Measurements from ENCODE around the gene ANKS6. TPM values are rescaled to one million over a fixed set of nuclear protein-coding genes. Genes with fewer than 3 reads are reported as not detected.

The ANKS6 gene
- total RNA-seq, 4 donors from 2014 or later: 15.8 to 31.4 (median 23.6) TPM

DNA sequence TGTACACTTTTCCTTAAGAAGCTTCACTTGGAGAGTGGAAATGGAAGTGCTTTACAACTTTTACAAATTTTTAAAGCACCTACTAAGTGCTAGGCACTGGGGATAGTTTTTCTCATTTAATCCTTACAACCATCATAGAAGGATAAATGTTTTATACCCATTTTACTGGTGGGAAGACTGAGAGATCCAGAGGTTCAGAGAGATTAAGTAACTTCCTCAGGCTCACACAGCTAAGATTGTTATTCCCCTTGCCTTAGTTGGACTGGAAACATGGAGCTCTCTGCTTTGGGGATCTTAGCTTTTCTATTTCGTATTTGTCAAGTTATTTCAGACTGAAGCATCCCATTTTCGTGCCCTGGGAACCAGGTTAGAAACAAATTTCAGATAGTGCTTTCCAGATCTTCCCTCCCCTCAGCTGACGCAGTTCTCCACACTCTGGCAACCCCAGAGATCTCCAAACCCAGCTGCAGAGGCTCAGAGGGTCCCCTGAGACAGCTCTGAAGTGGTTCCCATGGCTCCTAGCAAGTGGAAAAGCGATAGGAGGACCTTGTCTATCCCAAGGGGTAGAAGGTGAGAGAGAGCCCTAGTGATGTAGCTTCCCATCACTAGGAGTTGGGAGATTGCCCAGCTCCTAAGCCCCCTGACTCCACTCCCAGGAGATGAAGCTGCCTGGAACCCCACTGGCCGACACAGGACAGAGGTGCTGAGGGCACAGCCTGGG is 71.4 kb downstream of the ANKS6 start:
- TF ChIP-seq EP300 (IDR thresholded peaks at IDR 0.05): no peak
- TF ChIP-seq, protein P1, sequence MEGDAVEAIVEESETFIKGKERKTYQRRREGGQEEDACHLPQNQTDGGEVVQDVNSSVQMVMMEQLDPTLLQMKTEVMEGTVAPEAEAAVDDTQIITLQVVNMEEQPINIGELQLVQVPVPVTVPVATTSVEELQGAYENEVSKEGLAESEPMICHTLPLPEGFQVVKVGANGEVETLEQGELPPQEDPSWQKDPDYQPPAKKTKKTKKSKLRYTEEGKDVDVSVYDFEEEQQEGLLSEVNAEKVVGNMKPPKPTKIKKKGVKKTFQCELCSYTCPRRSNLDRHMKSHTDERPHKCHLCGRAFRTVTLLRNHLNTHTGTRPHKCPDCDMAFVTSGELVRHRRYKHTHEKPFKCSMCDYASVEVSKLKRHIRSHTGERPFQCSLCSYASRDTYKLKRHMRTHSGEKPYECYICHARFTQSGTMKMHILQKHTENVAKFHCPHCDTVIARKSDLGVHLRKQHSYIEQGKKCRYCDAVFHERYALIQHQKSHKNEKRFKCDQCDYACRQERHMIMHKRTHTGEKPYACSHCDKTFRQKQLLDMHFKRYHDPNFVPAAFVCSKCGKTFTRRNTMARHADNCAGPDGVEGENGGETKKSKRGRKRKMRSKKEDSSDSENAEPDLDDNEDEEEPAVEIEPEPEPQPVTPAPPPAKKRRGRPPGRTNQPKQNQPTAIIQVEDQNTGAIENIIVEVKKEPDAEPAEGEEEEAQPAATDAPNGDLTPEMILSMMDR (IDR thresholded peaks at IDR 0.05): no peak
- no peak for TF ChIP-seq POLR2A (IDR thresholded peaks at IDR 0.05; ENCODE audit: low read depth)
- no peak for TF ChIP-seq POLR2AphosphoS5 (IDR thresholded peaks at IDR 0.05)

DNA sequence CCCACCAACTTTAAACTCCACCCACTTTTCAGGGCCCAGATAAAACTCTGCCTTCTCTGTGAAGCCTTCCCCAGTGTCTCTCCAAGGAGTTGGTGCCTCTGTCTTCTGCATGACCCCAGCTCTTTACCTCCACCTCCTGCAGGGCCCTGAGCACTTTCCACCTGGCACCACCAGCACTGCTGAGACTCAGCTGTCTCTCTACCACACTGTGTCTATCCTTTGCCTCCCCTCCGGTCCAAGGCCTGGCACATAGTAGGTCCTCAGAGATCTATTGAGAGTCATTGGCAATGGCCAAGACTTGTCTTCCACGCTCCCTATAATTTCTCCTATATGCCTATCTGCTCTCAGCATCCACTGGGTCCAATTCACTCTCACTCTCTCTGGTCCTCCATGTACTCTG is 74.7 kb downstream of the ANKS6 start:
- no peak overlapping the region for H3K4me3 ChIP-seq
- no peak for DNase-seq (ENCODE audit: extremely low spot score)
- no peaks in the 10 kb centered on the region for H3K36me3 ChIP-seq
- no peak overlapping the region for H3K27ac ChIP-seq (replicated peaks in 1 of 4)
- peaks cover 0 to 58% (median 2%) of the 10 kb centered on the region in 4 donors for H3K27me3 ChIP-seq
- 91% methylated on average over 2 of the region's 2 CpGs for WGBS
- peaks cover 0 to 14% (median 4%) of the 10 kb centered on the region in 4 donors for H3K9me3 ChIP-seq
- intact Hi-C loops (cut with DNase I): no loop called here
- no peak for TF ChIP-seq EP300 (IDR thresholded peaks at IDR 0.05)
- TF ChIP-seq, protein P1 (IDR thresholded peaks at IDR 0.05): no peak
- TF ChIP-seq POLR2AphosphoS5 (IDR thresholded peaks at IDR 0.05): no peak
- TF ChIP-seq POLR2A (IDR thresholded peaks at IDR 0.05; ENCODE audit: low read depth): no peak
- H3K4me1 ChIP-seq: no peaks in the 10 kb centered on the region

More for the DNA sequence above, 71.4 kb downstream of the ANKS6 start:
- no peaks in the 10 kb centered on the region for H3K4me1 ChIP-seq
- H3K9me3 ChIP-seq: peaks cover 0 to 14% (median 4%) of the 10 kb centered on the region in 4 donors
- intact Hi-C loops (cut with DNase I): no loop called here
- no peak for DNase-seq (ENCODE audit: extremely low spot score)
- no peaks in the 10 kb centered on the region for H3K36me3 ChIP-seq
- no peak overlapping the region for H3K27ac ChIP-seq (replicated peaks in 1 of 4)
- H3K27me3 ChIP-seq: peaks cover 0 to 57% (median 2%) of the 10 kb centered on the region in 4 donors
- WGBS: 77% methylated on average over 5 of the region's 5 CpGs
- H3K4me3 ChIP-seq: no peak overlapping the region

DNA sequence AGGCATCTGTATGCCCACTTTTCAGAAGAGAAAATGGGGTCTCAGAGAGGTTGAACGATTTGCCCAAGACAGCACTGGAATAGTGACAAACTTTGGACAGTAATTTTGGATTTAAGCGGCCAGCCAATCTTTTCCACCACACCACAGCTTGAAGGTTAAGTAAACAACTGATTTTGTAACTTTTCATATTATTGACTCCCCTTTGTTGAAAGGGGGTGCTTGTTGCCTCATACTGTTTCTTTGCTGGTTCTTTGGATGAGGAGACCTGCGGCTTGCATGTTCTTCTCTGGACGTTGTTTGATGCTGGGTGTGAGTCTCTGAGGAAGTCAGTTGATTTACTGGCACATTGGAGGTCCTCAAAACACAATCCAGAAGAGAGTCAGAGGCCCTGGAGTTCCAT is 76.0 kb downstream of the ANKS6 start:
- TF ChIP-seq, protein P1 (IDR thresholded peaks at IDR 0.05): no peak
- TF ChIP-seq POLR2A (IDR thresholded peaks at IDR 0.05; ENCODE audit: low read depth) (no peak), POLR2AphosphoS5 (IDR thresholded peaks at IDR 0.05) (no peak), EP300 (IDR thresholded peaks at IDR 0.05) (no peak)
- intact Hi-C loops (cut with DNase I): no loop called here
- H3K27me3 ChIP-seq: peaks cover 0 to 53% (median 2%) of the 10 kb centered on the region in 4 donors
- no peak overlapping the region for H3K27ac ChIP-seq (replicated peaks in 1 of 4)
- 86% methylated on average over 4 of the region's 4 CpGs for WGBS
- no peak overlapping the region for H3K4me3 ChIP-seq
- H3K4me1 ChIP-seq: no peaks in the 10 kb centered on the region
- no peaks in the 10 kb centered on the region for H3K36me3 ChIP-seq
- H3K9me3 ChIP-seq: peaks cover 0 to 14% (median 4%) of the 10 kb centered on the region in 4 donors
- DNase-seq (ENCODE audit: extremely low spot score): no peak

DNA sequence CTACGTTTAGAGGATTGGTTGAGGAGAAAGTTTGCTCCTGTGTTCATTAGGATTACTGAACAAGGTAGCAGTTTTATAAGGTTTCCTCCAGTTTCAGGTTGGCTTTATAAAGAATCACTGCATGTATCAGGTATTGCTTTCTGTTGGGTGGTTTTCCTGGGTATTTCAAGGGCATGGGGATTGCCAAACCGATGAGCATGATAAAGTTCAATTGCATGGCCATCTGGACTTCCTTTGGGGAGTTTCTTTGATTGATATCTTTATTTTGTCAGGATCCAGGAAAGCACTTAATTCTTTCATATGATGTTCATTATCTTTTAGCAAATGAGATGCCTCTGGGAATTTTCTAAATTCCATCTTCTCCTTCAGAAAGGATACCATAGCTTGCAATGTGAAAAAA is 77.3 kb downstream of the ANKS6 start:
- WGBS: 77% methylated on average over 2 of the region's 2 CpGs
- Histone ChIP-seq H3K4me1 (no peaks in the 10 kb centered on the region), H3K27ac (replicated peaks in 1 of 4) (no peak overlapping the region), H3K9me3 (peaks cover 0 to 8% (median 4%) of the 10 kb centered on the region in 4 donors), H3K27me3 (peaks cover 0 to 42% (median 2%) of the 10 kb centered on the region in 4 donors), H3K4me3 (no peak overlapping the region), H3K36me3 (no peaks in the 10 kb centered on the region)
- TF ChIP-seq EP300 (IDR thresholded peaks at IDR 0.05): no peak
- TF ChIP-seq POLR2AphosphoS5 (IDR thresholded peaks at IDR 0.05): no peak
- no peak for TF ChIP-seq POLR2A (IDR thresholded peaks at IDR 0.05; ENCODE audit: low read depth)
- TF ChIP-seq, protein P1 (IDR thresholded peaks at IDR 0.05): no peak
- no peak for DNase-seq (ENCODE audit: extremely low spot score)
- intact Hi-C loops (cut with DNase I): no loop called here

Measured in esophagus muscularis mucosa (tissue), 4 donors.